CD4-positive, alpha-beta T cell treated with Interleukin-17A for 4 hours (primary cell): ENCODE results near the gene PCLO.
A peak's percentile ranks its signal among the peaks of the same experiment; 100 is the strongest.

Source experiments
- DNase-seq: peaks from one replicate; pipeline ENCODE4 v3.0.0-alpha.2; 2020; ENCODE audit warnings: mixed read lengths

PCLO gene

DNA sequence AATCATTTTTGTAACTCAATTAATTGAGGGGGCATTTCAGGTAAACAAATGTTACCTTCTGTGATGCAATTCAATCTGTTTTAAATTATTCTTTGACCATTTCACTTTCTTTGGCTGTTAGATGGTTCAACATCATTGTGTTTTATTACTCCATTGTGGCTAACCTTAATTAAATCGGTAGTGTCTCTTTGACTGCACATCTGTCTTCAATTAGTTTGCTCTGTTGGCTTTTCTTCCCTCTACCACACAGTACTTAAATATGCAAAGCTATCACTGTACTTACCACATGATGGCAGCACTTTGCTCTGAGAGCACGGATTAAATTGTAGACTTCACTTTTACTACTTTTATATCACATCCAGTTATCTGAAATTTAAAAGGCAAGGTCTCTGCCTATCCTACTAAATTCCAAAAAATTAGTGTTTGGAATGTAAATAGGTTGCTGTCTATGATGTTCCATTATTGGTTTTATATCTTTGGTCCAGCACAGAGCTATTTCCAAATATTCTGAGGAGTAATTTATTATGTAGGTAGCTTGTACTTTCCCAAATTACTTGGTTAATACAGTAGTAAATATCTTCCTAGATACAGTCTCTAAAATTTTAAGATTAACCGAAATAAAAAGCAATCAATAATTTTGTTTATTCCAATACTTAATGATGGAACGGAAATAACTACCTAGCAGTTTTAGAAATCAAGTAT lies 352.0 kb downstream of the PCLO start:
- no peak for DNase-seq

DNA sequence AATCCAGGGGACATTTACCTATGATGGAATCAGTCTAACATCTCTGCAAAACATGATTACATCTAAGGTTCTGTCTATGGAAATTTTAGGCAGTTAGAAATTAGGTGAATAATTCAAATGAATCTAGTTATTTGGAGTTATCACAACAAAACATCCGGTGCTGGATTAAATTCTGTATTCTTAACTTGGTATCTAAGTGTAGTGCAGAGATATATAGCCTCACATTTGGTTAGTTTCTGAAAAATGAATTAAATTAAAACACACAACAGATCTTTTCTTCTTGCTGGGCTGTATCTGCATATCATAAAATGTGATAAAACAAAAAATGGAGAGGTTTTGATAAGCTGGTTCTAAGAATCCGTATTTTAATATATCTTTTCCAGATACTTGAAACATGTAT lies 354.1 kb downstream of the PCLO start:
- DNase-seq: no peak

DNA sequence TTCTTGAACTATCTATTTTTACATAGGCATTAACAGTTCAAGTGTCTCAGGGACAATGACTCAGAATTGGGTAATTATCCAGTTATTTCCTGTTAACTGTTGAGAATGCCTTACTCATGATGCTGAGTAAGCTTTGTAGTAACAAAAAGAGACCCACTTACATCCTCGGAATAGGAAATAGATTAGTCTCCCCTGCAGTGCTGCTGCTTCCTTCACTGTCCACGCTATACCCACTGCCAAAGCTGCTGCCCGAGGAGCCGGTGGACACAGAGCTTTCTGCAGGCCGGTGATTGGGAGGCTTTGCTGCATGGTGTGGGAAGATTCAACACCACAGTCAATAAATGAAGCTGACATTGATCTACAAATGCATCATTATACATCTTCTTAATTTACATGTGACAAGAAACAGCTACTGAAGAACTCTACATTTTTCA lies 357.1 kb downstream of the PCLO start:
- no peak for DNase-seq

DNA sequence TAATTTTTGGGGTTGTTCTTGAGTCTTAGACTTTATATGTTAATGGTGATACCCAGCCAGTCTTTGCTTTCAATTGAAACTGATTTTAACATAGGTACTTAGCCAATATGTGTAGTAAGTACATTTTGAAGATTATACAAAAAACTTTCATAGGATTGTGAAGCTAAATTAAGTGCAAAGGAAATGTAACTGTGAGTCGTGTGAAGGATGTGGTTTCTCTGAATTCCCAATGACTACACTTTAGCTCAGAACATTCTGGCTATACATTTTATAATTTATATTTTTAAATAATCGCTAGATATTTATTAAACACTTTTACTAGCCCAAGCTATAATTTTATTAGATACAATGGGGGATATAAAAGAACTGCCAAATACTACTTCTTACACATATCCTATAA lies 359.3 kb downstream of the PCLO start:
- no peak for DNase-seq

- no peak for DNase-seq
Measured at GRCh38 chr7:82789883-82790609, 372.6 kb downstream of the PCLO start.

- no peak for DNase-seq
Measured at GRCh38 chr7:82778021-82778420, 384.7 kb downstream of the PCLO start.

- DNase-seq: no peak
Measured at GRCh38 chr7:82762880-82763279, 399.8 kb downstream of the PCLO start.

DNA sequence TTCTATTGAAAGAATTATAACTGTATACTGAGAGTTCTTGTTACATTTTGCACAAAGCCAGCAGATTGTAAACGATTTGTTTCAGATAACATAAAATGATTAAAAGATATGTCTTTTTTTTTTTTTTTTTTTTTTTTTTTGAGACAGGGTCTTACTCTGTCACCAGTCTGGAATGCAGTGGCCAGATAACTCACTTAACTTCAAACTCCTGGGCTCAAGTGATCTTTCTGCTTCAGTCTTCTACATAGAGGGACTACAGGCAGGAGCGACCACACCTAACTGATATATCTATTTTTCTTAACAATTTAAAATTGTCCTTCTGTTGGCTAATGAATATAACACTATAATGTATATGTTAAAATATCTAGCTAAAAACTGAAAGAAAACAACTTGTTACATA lies 401.9 kb downstream of the PCLO start:
- DNase-seq: no peak

GRCh38 chr7:82760074-82760473 lies 402.6 kb downstream of the PCLO start:
- no peak for DNase-seq

DNA sequence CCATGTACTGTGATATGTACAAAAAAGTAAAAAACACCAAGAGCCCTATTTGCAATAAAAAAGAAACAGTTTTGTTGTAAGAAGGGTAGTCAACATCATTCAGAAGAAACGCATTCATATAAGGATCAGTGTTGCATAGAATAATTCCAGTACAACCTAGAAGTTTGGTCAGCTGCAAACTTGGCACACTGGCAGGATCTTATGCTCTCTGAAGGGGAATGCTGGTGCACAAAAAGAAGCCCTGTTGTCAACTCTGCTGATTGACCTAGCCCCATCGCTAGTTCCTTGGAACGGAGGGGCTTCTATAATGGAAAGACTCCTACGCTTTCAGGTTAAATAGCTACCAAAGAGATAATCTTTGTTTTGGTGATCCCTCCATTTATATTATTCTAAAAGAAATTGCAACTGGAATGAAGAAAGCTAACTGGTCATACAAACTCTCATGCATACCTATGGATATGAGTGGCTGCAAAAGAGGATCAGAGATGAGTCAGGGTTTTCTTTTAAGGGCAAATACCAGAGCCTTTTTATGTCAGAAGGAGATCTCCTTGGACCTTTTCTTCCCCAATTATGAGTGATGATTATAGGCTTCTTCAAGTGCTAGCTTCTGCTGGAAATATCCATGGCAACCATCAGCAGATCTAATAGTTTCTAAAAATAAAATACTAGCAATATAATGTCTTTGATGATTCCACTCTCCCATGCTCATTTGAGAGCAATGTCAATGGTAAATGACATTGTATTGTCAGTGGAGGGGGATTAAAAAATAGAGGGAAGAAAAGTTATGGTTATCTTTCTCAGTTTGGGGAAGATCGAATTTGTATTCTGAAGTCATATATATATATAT lies 406.8 kb downstream of the PCLO start:
- DNase-seq: no peak

DNA sequence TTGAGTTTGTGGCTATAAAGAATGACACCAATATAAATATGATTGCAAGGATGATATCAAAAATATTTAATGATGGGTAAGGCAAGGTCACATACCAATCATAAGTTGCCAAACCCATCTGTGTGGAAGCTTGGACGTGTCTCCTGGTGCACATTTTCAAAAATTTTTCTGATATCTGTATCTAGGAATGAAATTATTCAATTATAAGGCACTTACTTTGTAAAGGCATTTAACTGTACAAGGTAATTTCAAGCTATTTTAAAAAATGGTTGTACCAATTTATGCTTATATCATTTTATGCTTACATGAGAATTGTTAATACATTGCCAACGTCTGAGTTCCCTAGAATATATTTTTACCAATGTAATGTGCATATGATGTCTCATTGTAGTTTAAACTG lies 412.7 kb downstream of the PCLO start:
- DNase-seq: no peak

GRCh38 chr7:82745820-82746219 lies 416.9 kb downstream of the PCLO start:
- no peak for DNase-seq

- DNase-seq: no peak
Measured at GRCh38 chr7:82745117-82745516, 417.6 kb downstream of the PCLO start.

DNA sequence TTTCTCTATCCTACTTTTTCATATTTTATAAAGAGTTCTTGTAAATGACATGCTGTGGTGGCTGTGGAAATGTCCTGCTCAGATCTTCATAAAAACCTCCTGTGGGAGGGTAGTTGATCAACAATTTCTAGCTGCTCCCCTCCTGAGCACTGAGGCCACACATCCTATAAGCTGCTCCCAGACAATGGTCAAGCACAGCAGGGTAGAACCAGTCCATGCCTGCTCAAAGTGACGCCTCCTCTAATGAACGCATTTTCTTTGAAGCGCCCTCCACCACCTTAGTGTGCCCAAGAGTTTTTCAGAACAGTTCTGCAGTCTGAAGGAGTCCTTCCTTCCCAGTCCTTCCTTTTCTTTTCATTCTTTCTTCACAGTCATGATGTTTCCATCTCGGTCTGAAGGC lies 420.5 kb downstream of the PCLO start:
- no peak for DNase-seq

DNA sequence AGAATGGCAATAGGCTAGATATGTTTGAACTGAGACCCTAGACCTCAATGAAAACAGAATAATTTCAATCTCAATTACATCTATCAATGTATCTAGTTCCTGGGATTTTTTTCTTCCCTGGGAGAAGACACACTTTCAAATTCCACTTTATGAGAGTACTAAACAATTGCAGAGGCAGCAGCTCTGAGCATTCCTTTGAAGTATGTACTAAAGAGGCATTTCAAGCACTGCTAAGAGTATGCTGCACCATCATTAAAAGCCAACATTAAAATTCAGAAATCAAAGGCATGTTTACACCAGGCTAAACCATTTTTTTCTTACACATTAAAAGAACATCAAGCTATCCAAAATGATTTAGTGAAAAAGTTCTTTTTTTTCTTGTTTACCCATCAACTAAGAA lies 421.2 kb downstream of the PCLO start:
- no peak for DNase-seq

DNA sequence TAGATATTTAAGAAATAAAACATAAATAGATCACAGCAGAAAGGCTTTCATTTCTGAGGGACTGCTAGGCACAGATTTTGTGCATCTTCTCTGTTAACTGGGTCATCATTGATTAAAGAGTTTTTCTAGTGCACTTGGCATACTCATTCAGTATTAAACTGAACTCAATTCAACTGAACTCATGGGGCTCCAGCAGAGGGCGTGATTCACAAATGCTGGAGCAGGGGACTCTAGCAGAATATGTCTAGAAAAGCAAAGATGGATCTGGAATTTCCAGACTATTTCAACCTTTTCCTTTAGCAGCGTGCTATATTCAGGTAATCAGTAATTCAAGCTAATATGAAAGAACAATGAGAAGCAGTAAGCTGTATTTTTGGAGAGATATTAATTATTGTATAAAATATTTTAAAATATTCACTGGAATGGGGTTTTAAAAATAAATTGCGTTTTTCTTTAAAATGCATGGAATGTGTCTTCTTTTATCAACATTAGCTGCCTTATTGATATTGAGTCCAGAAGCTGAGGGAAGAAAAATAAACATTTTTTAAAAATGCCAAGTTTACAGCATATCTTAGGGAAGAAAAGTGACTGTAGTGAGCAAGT lies 422.3 kb downstream of the PCLO start:
- DNase-seq: no peak

DNA sequence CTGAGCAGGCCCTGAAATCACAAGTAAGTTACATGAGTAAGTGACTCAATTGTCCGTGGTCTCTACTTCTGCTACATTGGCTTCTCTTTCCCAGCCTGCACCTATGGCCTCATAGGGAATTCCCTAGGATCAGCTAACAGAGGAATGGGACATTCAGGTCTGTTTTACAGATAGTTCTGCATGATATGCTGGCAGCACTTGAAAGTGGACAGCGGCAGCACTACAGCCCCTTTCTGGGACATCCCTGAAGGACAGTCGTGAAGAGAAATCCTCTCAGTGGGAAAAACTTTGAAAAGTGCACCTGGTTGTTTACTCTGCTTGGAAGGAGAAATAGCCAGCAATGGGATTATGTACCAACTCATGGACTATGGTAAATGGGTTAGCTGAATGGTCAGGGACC lies 426.1 kb downstream of the PCLO start:
- no peak for DNase-seq

DNA sequence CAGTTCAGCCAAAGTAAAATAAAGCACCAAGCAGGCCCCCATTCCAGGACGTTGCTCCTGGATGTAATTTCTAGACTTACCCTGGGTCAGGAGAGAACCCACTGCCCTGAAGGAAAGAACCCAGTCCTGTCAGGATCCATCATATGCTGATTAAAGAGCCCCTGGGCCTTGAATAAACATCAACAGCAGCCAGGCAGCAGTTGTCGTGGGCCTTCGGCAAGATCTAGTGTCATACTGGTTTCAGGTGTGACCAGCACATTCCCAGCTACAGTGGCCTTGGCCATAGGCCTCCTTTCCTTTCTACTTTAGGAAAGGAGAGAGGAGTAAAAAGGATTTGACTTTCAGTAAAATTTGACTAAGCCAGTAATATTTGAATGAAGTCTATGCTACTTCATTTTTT lies 430.0 kb downstream of the PCLO start:
- no peak for DNase-seq

- peak; percentile 3 for DNase-seq
Measured at GRCh38 chr7:82729172-82730030, 433.3 kb downstream of the PCLO start.

DNA sequence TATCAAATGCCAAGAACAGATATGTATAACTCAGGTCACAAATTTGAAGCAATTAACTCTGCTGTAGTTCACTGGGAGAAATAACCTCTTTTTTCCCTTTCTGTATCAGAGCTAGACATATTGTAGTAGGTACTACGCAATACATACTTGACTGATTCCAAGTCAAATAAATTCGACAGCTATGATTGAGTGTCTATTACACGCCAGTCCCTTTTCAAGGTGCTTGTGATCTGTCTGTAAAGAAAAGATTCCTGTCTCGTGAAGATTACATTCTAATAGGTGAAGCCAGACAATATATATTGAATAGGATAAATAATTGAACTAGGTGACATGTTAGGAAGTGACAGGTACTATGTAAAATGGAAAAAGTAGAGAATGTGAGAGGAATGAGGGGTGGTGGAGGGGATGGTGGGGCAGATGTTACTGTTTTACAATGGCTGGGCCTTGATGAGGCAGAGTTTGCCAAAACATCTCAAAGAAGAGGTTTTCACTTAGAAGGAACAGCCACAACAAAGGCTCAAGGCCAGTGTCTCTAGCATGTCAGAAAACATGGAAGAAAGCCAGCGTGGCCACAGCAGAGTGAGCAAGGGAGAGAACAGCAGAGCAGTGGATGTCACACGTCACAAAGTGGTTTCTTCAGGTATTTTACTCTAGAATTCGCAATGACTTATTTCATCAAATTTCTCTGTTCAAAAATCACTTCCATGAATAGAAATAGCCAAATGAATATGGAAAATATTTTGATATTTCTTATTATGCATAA lies 436.5 kb downstream of the PCLO start:
- DNase-seq: no peak

- DNase-seq: no peak
Measured at GRCh38 chr7:82723411-82723810, 439.3 kb downstream of the PCLO start.

GRCh38 chr7:82722946-82723345 lies 439.7 kb downstream of the PCLO start:
- no peak for DNase-seq
